ENCODE data around the gene CENPU. TPM values are rescaled to one million over a fixed set of nuclear protein-coding genes. Genes with fewer than 3 reads are reported as not detected.
A peak's percentile ranks its signal among the peaks of the same experiment; 100 is the strongest.

CENPU gene
- total RNA-seq, 1 experiment from 2014 or later: 124 TPM

DNA sequence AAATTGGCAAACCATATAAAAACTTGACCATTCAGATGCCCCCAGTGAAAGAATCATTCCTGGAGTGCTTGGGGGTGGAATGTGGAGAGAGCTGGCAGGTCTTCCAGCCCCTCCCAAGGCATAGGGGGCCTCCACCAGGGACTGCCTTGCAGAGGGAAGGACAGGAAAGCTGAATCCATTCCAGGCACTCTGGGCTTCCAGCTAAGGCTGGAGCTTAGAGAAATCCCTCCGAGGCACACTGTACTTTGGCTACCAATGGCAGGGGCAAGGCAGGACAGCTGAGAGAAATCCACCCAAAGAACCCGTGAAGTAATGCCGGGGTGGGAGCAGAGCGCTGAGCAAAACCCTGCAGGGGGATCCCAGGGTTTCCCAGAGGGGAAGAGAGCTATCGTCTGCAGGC, 4.0 kb downstream of the CENPU start:
- Histone ChIP-seq H3K79me1 (ENCODE audit: insufficient read depth, low read depth, low read length, poor library complexity, severe bottlenecking) (peaks cover 6% of the 10 kb centered on the region), H3K9ac (ENCODE audit: extremely low read depth, insufficient read length, low read length) (no peak overlapping the region), H3K27me3 (ENCODE audit: insufficient read depth, low read length) (no peaks in the 10 kb centered on the region), H4K20me1 (ENCODE audit: control insufficient read depth, insufficient read depth, insufficient read length) (no peaks in the 10 kb centered on the region), H2BK20ac (ENCODE audit: low read depth, low read length, poor library complexity, severe bottlenecking) (no peak overlapping the region), H2BK12ac (ENCODE audit: insufficient read length, low read depth, low read length) (no peak overlapping the region), H3K4ac (ENCODE audit: low read depth, low read length) (no peak overlapping the region), H3K18ac (ENCODE audit: insufficient read length, low read depth, low read length) (no peak overlapping the region), H2AK5ac (ENCODE audit: insufficient read length, low read length) (no peak overlapping the region), H3K4me2 (ENCODE audit: insufficient read depth, insufficient read length, low read length) (no peak overlapping the region), H3K79me2 (ENCODE audit: insufficient read depth, low read length) (peaks cover 17% of the 10 kb centered on the region; the same call in 1 of the 2 replicates), H3K4me1 (ENCODE audit: insufficient read depth, low read length) (no peaks in the 10 kb centered on the region; the same call in 1 of the 2 replicates), H3K56ac (ENCODE audit: insufficient read length, low read depth, low read length) (no peak overlapping the region), H3K23ac (ENCODE audit: insufficient read length, low read depth, low read length) (no peak overlapping the region), H2AFZ (ENCODE audit: low read length) (no peak overlapping the region), H4K8ac (replicated peaks; ENCODE audit: insufficient read length, low read depth, low read length) (no peak overlapping the region), H2BK15ac (ENCODE audit: low read depth, low read length) (no peak overlapping the region), H3K9me3 (ENCODE audit: control insufficient read depth, low read depth, low read length) (no peaks in the 10 kb centered on the region), H3K23me2 (ENCODE audit: insufficient read length, low read depth, low read length, poor library complexity, severe bottlenecking) (peaks cover 4% of the 10 kb centered on the region), H2BK5ac (ENCODE audit: insufficient read length, low read length) (no peak overlapping the region), H2BK120ac (ENCODE audit: low read depth, low read length, poor library complexity, severe bottlenecking) (no peak overlapping the region), H4K91ac (ENCODE audit: insufficient read length, low read depth, low read length) (no peak overlapping the region), H3K14ac (ENCODE audit: insufficient read depth, low read length) (no peak overlapping the region), H3T11ph (ENCODE audit: low read length) (no peak overlapping the region), H4K5ac (ENCODE audit: insufficient read length, low read depth, low read length) (no peak overlapping the region), H3K27ac (ENCODE audit: insufficient read length, low read depth, low read length) (no peak overlapping the region)
- WGBS (ENCODE audit: extremely low coverage, insufficient read length, low lambda C conversion rate): no CpG with 5 or more reads among the region's 5 CpGs
- H3K36me3 Mint-ChIP-seq (ENCODE audit: insufficient read depth in 1 of 3, low read depth in 3 of 3): peaks cover 38 to 76% (median 71%) of the 10 kb centered on the region in 3 experiments
- no peak for DNase-seq
- H3K27ac Mint-ChIP-seq: peak overlapping the region in 1 of 3 experiments; percentile 49; a peak in 1 of 7 replicates
- H3K27me3 Mint-ChIP-seq (ENCODE audit: low read depth): no peaks in the 10 kb centered on the region
- H3K9me3 Mint-ChIP-seq: no peaks in the 10 kb centered on the region
- H3K4me1 Mint-ChIP-seq: peaks cover 24 to 31% of the 10 kb centered on the region in 2 experiments
- H3K4me3 Mint-ChIP-seq: no peak overlapping the region
- TF ChIP-seq, protein P1, sequence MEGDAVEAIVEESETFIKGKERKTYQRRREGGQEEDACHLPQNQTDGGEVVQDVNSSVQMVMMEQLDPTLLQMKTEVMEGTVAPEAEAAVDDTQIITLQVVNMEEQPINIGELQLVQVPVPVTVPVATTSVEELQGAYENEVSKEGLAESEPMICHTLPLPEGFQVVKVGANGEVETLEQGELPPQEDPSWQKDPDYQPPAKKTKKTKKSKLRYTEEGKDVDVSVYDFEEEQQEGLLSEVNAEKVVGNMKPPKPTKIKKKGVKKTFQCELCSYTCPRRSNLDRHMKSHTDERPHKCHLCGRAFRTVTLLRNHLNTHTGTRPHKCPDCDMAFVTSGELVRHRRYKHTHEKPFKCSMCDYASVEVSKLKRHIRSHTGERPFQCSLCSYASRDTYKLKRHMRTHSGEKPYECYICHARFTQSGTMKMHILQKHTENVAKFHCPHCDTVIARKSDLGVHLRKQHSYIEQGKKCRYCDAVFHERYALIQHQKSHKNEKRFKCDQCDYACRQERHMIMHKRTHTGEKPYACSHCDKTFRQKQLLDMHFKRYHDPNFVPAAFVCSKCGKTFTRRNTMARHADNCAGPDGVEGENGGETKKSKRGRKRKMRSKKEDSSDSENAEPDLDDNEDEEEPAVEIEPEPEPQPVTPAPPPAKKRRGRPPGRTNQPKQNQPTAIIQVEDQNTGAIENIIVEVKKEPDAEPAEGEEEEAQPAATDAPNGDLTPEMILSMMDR (conservative IDR thresholded peaks at IDR 0.05): no peak

All from H9 (cell line).